HEK293 (cell line): ENCODE data around the gene TCF12.
"Not testable (repeated sequence)": the region's sequence is repeated elsewhere in the genome, so short reads cannot be mapped to it uniquely, and the experiment has no call there.

Experiments used
- CTCF ChIA-PET: fragments of 350-600 bp; formaldehyde crosslinking; extraction: SDS; loops from one replicate; lab custom pipeline; 2021; ENCODE audit warnings: antibody characterized with exemption; lab: Yijun Ruan, JAX
- POLR2A ChIA-PET: fragments of 300-600 bp; formaldehyde crosslinking; extraction: SDS; loops from one replicate; lab custom pipeline; 2020; ENCODE audit warnings: antibody characterized with exemption, inconsistent platforms; lab: Yijun Ruan, JAX
- H3K27ac ChIP-seq: fragments of 200-500 bp; sonication (Bioruptor generic); 2 replicates; pipeline ENCODE4 v1.5.1; 2014; ENCODE audit warnings: low read depth, low read length, control low read depth, inconsistent platforms; ENCODE audit errors: extremely low read depth
- H3K36me3 ChIP-seq, 2 experiments: fragments of 200-500 bp in 1 of 2; sonication (Bioruptor generic) in 1 of 2; 1 replicate in 1 of 2; 2 replicates in 1 of 2; pipeline ENCODE4 v1.5.1; 2014 to 2017; ENCODE audit warnings: inconsistent platforms in 2 of 2, low read length in 2 of 2; ENCODE audit not compliant: control insufficient read depth in 2 of 2, insufficient read depth in 1 of 2
- H3K4me1 ChIP-seq: fragments of 200-500 bp; sonication (Bioruptor generic); 2 replicates; pipeline ENCODE4 v1.5.1; 2014; ENCODE audit warnings: mild to moderate bottlenecking, low read length, inconsistent platforms; ENCODE audit not compliant: control insufficient read depth, insufficient read depth
- H3K4me3 ChIP-seq: 2 replicates; pipeline ENCODE4 v1.5.1; 2011; ENCODE audit warnings: low read depth, mild to moderate bottlenecking, control low read depth, low read length, moderate library complexity
- H3K9me3 ChIP-seq: fragments of 200-500 bp; sonication (Bioruptor generic); 2 replicates; pipeline ENCODE4 v1.5.1; 2014; ENCODE audit warnings: low read depth, low read length, inconsistent platforms; ENCODE audit not compliant: control insufficient read depth, insufficient read depth
- ATF2 ChIP-seq: fragments of 450-650 bp; formaldehyde crosslinking; IDR thresholded peaks from 2 replicates; pipeline ENCODE4 v1.5.1; 2016; ENCODE audit warnings: missing biosample characterization, missing genetic modification characterization, low read depth
- ELK4 ChIP-seq: IDR thresholded peaks from 2 replicates; pipeline ENCODE4 v1.6.1; 2011; ENCODE audit warnings: mild to moderate bottlenecking, low read depth, low read length, borderline replicate concordance
- RBAK ChIP-seq: fragments of 450-650 bp; formaldehyde crosslinking; IDR thresholded peaks from 2 replicates; pipeline ENCODE4 v1.5.1; 2016; ENCODE audit warnings: missing biosample characterization, missing genetic modification characterization
- REPIN1 ChIP-seq: fragments of 450-650 bp; formaldehyde crosslinking; IDR thresholded peaks from 2 replicates; pipeline ENCODE4 v1.5.1; 2017; ENCODE audit warnings: missing biosample characterization, missing genetic modification characterization, low read depth
- SALL2 ChIP-seq: fragments of 450-650 bp; formaldehyde crosslinking; IDR thresholded peaks from 2 replicates; pipeline ENCODE4 v1.5.0; 2017; ENCODE audit warnings: missing biosample characterization, mild to moderate bottlenecking, missing genetic modification characterization, borderline replicate concordance
- SETDB1 ChIP-seq: IDR thresholded peaks from one replicate; pipeline ENCODE4 v1.6.1; 2017; ENCODE audit warnings: mild to moderate bottlenecking, low read length, moderate library complexity, mixed read lengths; ENCODE audit not compliant: insufficient read length
- WT1 ChIP-seq: fragments of 450-650 bp; formaldehyde crosslinking; IDR thresholded peaks from 2 replicates; pipeline ENCODE4 v1.5.1; 2016; ENCODE audit warnings: missing biosample characterization, missing genetic modification characterization
- YY1 ChIP-seq: fragments of 450-650 bp; formaldehyde crosslinking; IDR thresholded peaks from 2 replicates; pipeline ENCODE4 v1.5.1; 2018; ENCODE audit warnings: missing biosample characterization, missing genetic modification characterization
- ZBTB20 ChIP-seq: fragments of 450-650 bp; formaldehyde crosslinking; IDR thresholded peaks from 2 replicates; pipeline ENCODE4 v1.5.1; 2016; ENCODE audit warnings: missing biosample characterization, missing genetic modification characterization
- ZBTB21 ChIP-seq: fragments of 450-650 bp; formaldehyde crosslinking; IDR thresholded peaks from 2 replicates; pipeline ENCODE4 v1.5.1; 2017; ENCODE audit warnings: missing biosample characterization, missing genetic modification characterization
- ZBTB8A ChIP-seq: fragments of 450-650 bp; formaldehyde crosslinking; IDR thresholded peaks from 2 replicates; pipeline ENCODE4 v1.5.1; 2016; ENCODE audit warnings: missing biosample characterization, missing genetic modification characterization
- ZIC2 ChIP-seq: fragments of 450-650 bp; formaldehyde crosslinking; IDR thresholded peaks from 2 replicates; pipeline ENCODE4 v1.5.1; 2016; ENCODE audit warnings: missing biosample characterization, missing genetic modification characterization
- ZNF112 ChIP-seq: fragments of 450-650 bp; formaldehyde crosslinking; IDR thresholded peaks from 2 replicates; pipeline ENCODE4 v1.5.0; 2017; ENCODE audit warnings: missing biosample characterization, missing genetic modification characterization
- ZNF133 ChIP-seq: fragments of 450-650 bp; formaldehyde crosslinking; IDR thresholded peaks from 2 replicates; pipeline ENCODE4 v1.5.1; 2016; ENCODE audit warnings: missing biosample characterization, missing genetic modification characterization
- ZNF138 ChIP-seq: fragments of 450-650 bp; formaldehyde crosslinking; IDR thresholded peaks from 2 replicates; pipeline ENCODE4 v1.5.1; 2016; ENCODE audit warnings: missing biosample characterization, missing genetic modification characterization, borderline replicate concordance
- ZNF146 ChIP-seq: fragments of 450-650 bp; formaldehyde crosslinking; IDR thresholded peaks from 2 replicates; pipeline ENCODE4 v1.5.1; 2016; ENCODE audit warnings: missing biosample characterization, missing genetic modification characterization
- ZNF221 ChIP-seq: fragments of 450-650 bp; formaldehyde crosslinking; IDR thresholded peaks from 2 replicates; pipeline ENCODE4 v1.5.1; 2017; ENCODE audit warnings: missing biosample characterization, missing genetic modification characterization, borderline replicate concordance
- ZNF239 ChIP-seq: fragments of 450-650 bp; formaldehyde crosslinking; IDR thresholded peaks from 2 replicates; pipeline ENCODE4 v1.5.1; 2016; ENCODE audit warnings: missing biosample characterization, missing genetic modification characterization
- ZNF423 ChIP-seq: fragments of 450-650 bp; formaldehyde crosslinking; IDR thresholded peaks from 2 replicates; pipeline ENCODE4 v1.5.1; 2016; ENCODE audit warnings: missing biosample characterization, missing genetic modification characterization
- ZNF560 ChIP-seq: fragments of 450-650 bp; formaldehyde crosslinking; IDR thresholded peaks from 2 replicates; pipeline ENCODE4 v1.5.1; 2017; ENCODE audit warnings: missing biosample characterization, missing genetic modification characterization, borderline replicate concordance
- ZNF600 ChIP-seq: fragments of 450-650 bp; formaldehyde crosslinking; IDR thresholded peaks from 2 replicates; pipeline ENCODE4 v1.5.1; 2016; ENCODE audit warnings: missing biosample characterization, missing genetic modification characterization
- ZNF623 ChIP-seq: fragments of 450-650 bp; formaldehyde crosslinking; IDR thresholded peaks from 2 replicates; pipeline ENCODE4 v1.5.1; 2016; ENCODE audit warnings: missing biosample characterization, missing genetic modification characterization
- ZNF785 ChIP-seq: fragments of 450-650 bp; formaldehyde crosslinking; IDR thresholded peaks from 2 replicates; pipeline ENCODE4 v1.5.1; 2016; ENCODE audit warnings: missing biosample characterization, missing genetic modification characterization
- ZNF791 ChIP-seq: fragments of 450-650 bp; formaldehyde crosslinking; IDR thresholded peaks from 2 replicates; pipeline ENCODE4 v1.5.1; 2016; ENCODE audit warnings: missing biosample characterization, missing genetic modification characterization
- ZNF792 ChIP-seq: fragments of 450-650 bp; formaldehyde crosslinking; IDR thresholded peaks from 2 replicates; pipeline ENCODE4 v1.5.1; 2016; ENCODE audit warnings: missing biosample characterization, missing genetic modification characterization

Gene TCF12

GRCh38 chr15:56950979-56951378 lies 32.5 kb downstream of the TCF12 start (continued):
- TF ChIP-seq ZBTB21 (tag by site-specific recombination) (no peak), ZBTB8A (tag by site-specific recombination) (no peak), WT1 (tag by site-specific recombination) (no peak), ELK4 (no peak), ZNF112 (tag by site-specific recombination) (no peak)

GRCh38 chr15:56953790-56954189 lies 35.3 kb downstream of the TCF12 start:
- POLR2A ChIA-PET = no interaction called here
- Histone ChIP-seq H3K4me1 (peaks cover 7% of the 10 kb centered on the region), H3K36me3 (no peaks in the 10 kb centered on the region), H3K9me3 (no peaks in the 10 kb centered on the region), H3K27ac (no peak overlapping the region), H3K4me3 (no peak overlapping the region)
- CTCF ChIA-PET = no interaction called here
- TF ChIP-seq ATF2 (peak; percentile 58; the same call in 1 of the 2 replicates), ZNF423 (no peak), ZNF623 (no peak), RBAK (no peak), REPIN1 (tag by site-specific recombination) (no peak), ZIC2 (tag by site-specific recombination) (no peak), ZNF600 (no peak), ZNF239 (tag by site-specific recombination) (no peak)

GRCh38 chr15:56955011-56955410 lies 36.6 kb downstream of the TCF12 start:
- CTCF ChIA-PET, H3K4me1 ChIP-seq, H3K27ac ChIP-seq: not testable (repeated sequence)
- TF ChIP-seq ZNF146 = peak; percentile 69
- TF ChIP-seq, all 188 proteins: peak for 1; not testable (repeated sequence) for 187
- H3K4me3 ChIP-seq, POLR2A ChIA-PET, H3K9me3 ChIP-seq, H3K36me3 ChIP-seq: not testable (repeated sequence)

- Histone ChIP-seq H3K4me3 (no peak overlapping the region), H3K9me3 (no peaks in the 10 kb centered on the region), H3K4me1 (no peaks in the 10 kb centered on the region)
- CTCF ChIA-PET = no interaction called here
- POLR2A ChIA-PET = no interaction called here
- TF ChIP-seq ZNF133 (tag by site-specific recombination) (no peak), ZNF560 (tag by site-specific recombination) (no peak), ZNF792 (no peak), ZNF138 (tag by site-specific recombination) (no peak), YY1 (tag by site-specific recombination) (no peak), WT1 (tag by site-specific recombination) (no peak), ZNF791 (tag by site-specific recombination) (peak; percentile 93), ZBTB20 (tag by site-specific recombination) (no peak), SALL2 (tag by site-specific recombination) (no peak), ZNF221 (tag by site-specific recombination) (no peak), SETDB1 (peak; percentile 72), ZNF785 (tag by site-specific recombination) (no peak)
- TF ChIP-seq, all 188 proteins: peak for 2
- no peaks in the 10 kb centered on the region; a peak in 1 of 3 replicates for H3K36me3 ChIP-seq
- H3K27ac ChIP-seq = no peak overlapping the region
These were observed 38.1 kb downstream of the TCF12 start for GRCh38 chr15:56956538-56956937.
